GM18867 (cell line): ENCODE results near the gene CCDC197.

Experiments
- ATAC-seq: cut with Tn5 transposase; IDR thresholded peaks from one replicate; pipeline ENCODE4 v1.9.1; 2021; ENCODE audit warnings: mild to moderate bottlenecking, moderate library complexity; ENCODE audit not compliant: unreplicated experiment

CCDC197 gene

GRCh38 chr14:94040796-94041195 is 43.7 kb downstream of the CCDC197 start:
- ATAC-seq: no peak

DNA sequence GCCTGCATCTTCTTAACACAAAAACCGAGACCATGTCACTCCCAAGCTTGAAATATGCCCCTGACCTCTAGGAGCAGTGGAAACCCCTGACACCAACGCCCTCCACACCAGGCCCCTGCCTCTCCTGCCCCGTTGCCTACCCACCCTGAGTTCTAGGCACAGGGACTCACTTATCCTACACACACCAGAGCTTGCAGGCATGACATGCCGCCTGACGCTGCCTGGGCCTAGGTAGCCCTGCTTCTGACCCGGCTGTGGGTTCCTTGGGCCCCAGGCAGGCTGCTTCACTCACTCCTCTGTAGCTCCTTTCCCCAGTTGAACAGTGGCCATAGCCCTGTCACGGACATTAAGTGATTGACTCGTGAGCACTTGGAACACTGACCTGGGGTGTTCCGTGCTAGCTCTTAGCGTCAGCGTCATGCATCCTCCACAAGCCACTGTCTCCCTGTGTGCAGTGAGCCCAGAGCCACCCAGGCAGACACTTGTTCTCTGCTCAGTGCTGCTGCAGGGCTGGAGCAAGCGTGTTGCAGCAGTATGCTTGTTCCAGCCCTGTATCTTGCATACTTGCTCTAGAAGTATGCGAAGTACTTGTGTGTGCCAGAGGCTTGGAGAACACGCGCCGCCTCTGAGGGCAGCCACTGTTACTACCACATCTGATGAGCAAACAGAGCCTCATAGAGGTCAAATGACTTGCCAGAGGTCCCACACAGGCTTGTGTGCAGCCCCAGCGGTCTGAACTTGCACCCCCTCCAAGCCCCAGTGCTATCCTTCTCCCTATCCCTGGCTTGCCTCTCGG is 44.6 kb downstream of the CCDC197 start:
- no peak for ATAC-seq

DNA sequence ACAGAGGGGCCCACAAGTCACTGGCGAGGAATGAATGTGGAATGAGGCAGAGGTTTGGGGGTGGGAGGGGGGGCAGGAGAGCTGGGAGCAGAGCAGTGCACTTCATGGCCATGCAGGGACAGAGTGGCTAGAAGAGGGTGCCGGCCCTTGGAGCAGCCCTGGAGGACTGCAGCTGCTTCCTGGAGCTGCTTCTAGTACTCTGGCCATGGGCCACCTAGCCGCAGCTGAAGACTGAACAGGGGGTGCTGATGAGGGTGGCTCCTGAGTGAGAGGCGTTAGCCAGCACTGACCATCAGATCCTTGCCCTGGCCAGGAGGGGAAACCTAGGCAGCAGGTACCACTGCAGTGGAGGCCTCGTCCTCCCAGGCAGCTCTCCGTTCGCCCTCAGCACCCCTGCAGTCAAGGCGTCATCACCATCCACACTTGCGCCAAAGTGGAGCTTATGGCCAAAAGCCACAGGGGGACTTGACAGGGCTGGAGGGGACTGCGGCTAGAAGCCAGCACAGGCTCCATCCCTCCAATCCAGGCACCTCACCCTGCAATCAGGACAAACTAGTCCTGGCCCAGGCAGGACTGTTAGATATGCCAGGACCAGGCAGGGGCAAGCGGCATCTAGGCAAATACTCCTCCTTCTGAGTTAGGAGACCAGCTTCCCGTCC is 45.5 kb downstream of the CCDC197 start:
- no peak for ATAC-seq

- no peak for ATAC-seq
Measured at GRCh38 chr14:94043111-94043755, 46.1 kb downstream of the CCDC197 start.

- ATAC-seq: no peak
Measured at GRCh38 chr14:94043756-94044475, 46.8 kb downstream of the CCDC197 start.

- no peak for ATAC-seq
Measured at GRCh38 chr14:94044476-94045091, 47.5 kb downstream of the CCDC197 start.

DNA sequence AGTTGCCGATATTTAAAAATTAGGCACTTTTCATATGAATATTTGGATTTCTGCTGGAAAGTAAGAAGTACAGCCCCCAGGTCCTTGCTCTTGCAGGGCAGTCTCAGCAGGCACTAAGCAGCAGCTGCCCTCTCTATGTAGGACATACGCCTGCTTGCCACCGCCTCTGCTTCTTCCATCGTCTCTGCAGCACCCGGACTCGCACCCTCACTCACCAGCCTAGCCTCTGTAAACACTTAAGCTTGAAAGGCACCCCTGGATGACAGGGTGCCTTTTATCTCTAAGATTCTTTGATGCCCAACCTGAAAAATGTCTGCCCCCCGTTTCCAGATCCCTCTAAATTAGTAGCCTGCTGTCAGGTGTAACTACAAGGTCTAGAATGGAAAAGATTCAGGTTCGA is 48.0 kb downstream of the CCDC197 start:
- no peak for ATAC-seq

DNA sequence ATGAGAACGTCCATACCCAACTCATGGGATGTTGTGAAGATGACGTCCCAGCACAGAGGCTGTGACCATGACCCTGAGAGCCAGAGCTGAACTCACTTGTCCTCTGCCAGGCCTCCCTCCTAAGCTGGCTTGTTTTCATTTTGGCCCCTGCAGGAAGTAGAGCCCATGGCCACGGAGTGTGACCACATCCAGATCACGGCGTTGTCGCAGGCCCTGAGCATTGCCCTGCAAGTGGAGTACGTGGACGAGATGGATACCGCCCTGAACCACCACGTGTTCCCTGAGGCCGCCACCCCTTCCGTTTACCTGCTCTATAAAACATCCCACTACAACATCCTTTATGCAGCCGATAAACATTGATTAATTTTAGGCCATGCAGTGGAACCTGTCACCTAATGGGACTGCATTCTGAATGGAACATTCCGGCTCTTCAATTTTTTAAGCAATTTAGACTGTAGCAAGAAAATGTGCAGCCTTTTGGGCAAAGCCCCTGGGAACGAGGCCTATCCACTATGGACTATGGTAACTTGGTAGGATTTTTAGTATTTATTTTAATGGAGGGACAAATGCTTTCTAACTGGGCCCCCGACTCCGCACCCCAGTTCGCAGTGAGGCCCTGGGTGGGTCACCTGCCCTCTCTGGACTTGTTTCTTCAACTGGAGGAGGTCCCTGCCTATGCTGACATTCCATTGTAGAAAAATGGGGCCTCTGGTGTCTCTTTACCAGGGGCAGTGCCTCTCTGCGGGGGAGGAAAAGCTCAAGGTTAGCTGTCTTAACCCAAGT is 48.7 kb downstream of the CCDC197 start:
- ATAC-seq: no peak

GRCh38 chr14:94046696-94047250 is 49.7 kb downstream of the CCDC197 start:
- ATAC-seq: no peak

GRCh38 chr14:94047581-94047980 is 50.5 kb downstream of the CCDC197 start:
- no peak for ATAC-seq

GRCh38 chr14:94048691-94049624 is 51.9 kb downstream of the CCDC197 start:
- no peak for ATAC-seq

- ATAC-seq: no peak
Measured at GRCh38 chr14:94049625-94050023, 52.5 kb downstream of the CCDC197 start.

- ATAC-seq: no peak
Measured at GRCh38 chr14:94050231-94050880, 53.3 kb downstream of the CCDC197 start.

DNA sequence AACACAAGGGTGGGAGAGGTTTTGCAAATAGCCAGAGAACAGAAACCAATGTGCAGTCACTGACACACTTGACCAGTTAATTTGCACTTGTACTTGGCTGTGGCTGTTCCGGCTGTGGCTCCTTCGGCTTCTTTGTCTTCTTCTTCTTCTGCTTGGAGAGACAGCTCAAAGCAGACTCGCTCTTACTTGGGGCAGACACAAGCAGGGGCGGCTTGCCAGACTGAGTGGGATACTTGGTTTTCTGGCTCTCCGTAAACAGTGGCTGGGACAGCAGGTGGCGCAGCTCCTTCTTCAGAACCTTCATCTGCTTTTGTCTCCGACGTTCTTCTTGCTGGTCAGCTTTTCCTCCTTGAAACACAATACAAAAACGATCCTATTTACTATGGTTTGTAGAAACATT is 54.0 kb downstream of the CCDC197 start:
- no peak for ATAC-seq

DNA sequence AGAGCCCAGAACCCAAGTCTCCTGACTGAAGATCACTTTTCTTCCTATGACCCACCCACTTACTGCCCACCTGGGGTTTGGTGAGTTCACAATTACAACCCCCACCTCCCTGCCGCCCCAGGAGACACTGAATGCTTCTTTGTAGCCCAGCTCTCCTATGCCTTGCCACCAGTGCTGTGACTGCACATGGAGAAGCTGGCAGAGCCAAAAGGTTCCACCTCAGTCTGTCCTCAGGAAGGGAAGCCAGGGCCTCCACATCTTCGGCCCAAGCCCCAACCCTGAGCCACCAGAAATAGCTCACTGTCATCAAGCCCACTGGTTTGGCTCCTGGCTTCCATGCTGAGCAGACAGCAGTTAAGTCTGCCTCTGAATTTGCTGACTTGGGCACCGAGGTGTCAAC is 54.7 kb downstream of the CCDC197 start:
- ATAC-seq: no peak

DNA sequence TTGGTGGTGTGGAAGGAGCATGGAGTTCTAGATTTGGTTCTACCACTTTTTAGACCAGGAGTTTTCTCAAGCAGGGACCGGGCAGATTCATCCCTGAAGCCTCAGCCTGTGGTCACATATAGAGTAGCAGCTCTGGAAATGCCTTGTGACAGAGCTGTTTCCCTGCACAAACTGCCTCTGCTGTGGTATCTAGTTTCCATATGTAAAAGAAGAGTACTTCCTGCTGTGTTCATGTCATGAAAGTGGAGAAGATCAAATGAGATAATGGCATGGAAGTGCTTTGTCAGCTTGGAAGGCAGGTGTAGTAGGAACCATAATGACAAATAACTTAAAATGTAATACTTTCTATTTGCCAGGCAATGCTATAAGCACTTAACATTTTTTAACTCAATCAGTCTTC is 55.1 kb downstream of the CCDC197 start:
- ATAC-seq: no peak

DNA sequence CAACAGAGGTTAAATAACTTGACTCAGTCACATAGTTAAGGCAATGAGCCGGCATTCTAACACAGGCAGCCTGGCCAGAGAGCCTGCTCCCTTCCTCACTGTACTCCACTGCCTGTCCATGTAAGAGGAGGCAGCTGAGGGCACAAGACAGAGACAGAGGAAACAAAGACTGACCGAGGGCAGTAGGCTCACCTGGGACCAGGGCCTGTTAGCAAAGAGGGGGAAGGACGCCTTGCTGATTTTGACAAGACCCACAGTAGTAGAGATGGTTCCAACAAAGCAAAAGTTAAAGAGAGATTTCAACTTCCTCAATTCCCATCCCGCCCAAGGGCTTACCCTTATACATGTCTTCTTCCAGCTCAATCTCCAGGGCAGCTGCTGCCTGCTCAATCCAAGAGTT is 55.6 kb downstream of the CCDC197 start:
- ATAC-seq: no peak

GRCh38 chr14:94054401-94054800 is 57.3 kb downstream of the CCDC197 start:
- no peak for ATAC-seq
